Vagina (tissue), 2 donors: ENCODE measurements around the gene RIPOR3.

Source experiments
- POLR2A ChIP-seq, 2 donors: fragments of 450-650 bp; IDR thresholded peaks; one replicate each; pipeline ENCODE4 v1.6.1; 2017; ENCODE audit warnings: antibody characterized with exemption in 2 of 2, mild to moderate bottlenecking in 2 of 2, moderate library complexity in 2 of 2
- POLR2AphosphoS5 ChIP-seq, 2 donors: sonication (generic); formaldehyde crosslinking; IDR thresholded peaks; one replicate each; pipeline ENCODE4 v1.9.0; 2017; ENCODE audit warnings: antibody characterized with exemption in 2 of 2, mild to moderate bottlenecking in 2 of 2, low read depth in 1 of 2; ENCODE audit not compliant: insufficient read depth in 1 of 2
- TF ChIP-seq, protein P1 (sequence below), 3 experiments: fragments of 450-650 bp in 2 of 3; fragments of 200-600 bp in 1 of 3; sonication (generic) in 1 of 3; IDR thresholded peaks; one replicate each; pipeline ENCODE4 v1.5.1; 2017 to 2019; ENCODE audit warnings: antibody characterized with exemption in 3 of 3, mild to moderate bottlenecking in 2 of 3, moderate library complexity in 2 of 3

DNA sequence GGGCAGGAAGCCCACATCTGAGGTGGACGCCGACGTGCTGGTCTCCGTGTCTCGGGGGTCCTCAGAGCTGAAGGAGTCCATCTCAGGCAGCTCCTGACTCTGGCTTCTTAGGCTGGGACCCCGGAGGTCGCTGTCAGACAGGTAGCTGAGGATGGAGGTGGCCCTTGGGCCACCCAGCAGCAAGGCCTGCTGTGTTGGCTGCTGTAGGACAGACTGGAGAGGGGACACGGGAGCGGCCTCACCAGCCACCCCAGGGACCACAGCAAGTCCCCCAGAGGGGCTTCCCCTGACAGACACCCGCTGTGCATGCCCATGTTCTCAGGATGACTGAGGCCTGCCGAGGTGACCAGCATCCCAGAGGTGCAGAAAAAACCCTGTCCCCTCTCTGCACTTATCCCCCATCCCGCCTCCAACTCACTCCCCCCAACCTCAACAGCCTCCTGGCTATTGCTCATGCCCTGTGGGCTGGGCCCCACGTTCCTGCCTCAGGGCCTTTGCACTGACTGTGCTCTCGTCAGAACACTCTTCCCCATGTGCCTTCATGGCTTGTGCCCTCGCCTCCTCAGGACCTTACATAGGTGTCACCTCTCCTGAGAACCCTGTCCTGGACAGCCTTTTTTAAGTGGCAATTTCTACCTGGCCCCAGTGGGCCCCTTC, 88.8 kb downstream of the RIPOR3 start:
- no peak for TF ChIP-seq POLR2A (IDR thresholded peaks at IDR 0.05)
- TF ChIP-seq, protein P1, sequence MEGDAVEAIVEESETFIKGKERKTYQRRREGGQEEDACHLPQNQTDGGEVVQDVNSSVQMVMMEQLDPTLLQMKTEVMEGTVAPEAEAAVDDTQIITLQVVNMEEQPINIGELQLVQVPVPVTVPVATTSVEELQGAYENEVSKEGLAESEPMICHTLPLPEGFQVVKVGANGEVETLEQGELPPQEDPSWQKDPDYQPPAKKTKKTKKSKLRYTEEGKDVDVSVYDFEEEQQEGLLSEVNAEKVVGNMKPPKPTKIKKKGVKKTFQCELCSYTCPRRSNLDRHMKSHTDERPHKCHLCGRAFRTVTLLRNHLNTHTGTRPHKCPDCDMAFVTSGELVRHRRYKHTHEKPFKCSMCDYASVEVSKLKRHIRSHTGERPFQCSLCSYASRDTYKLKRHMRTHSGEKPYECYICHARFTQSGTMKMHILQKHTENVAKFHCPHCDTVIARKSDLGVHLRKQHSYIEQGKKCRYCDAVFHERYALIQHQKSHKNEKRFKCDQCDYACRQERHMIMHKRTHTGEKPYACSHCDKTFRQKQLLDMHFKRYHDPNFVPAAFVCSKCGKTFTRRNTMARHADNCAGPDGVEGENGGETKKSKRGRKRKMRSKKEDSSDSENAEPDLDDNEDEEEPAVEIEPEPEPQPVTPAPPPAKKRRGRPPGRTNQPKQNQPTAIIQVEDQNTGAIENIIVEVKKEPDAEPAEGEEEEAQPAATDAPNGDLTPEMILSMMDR (IDR thresholded peaks at IDR 0.05) = no peak
- no peak for TF ChIP-seq POLR2AphosphoS5 (IDR thresholded peaks at IDR 0.05; ENCODE audit: insufficient read depth in 1 of 2, low read depth in 1 of 2)
